NT2/D1 (cell line): Measurements from ENCODE around the gene CCDC89.

Source experiments
- SUZ12 ChIP-seq: IDR thresholded peaks from 2 replicates; pipeline ENCODE4 v1.6.1; 2011; ENCODE audit not compliant: insufficient read length, insufficient read depth; ENCODE audit errors: extremely low read depth
- ZNF274 ChIP-seq: IDR thresholded peaks from 2 replicates; pipeline ENCODE4 v1.6.1; 2011; ENCODE audit warnings: mild to moderate bottlenecking, low read depth, low read length

DNA sequence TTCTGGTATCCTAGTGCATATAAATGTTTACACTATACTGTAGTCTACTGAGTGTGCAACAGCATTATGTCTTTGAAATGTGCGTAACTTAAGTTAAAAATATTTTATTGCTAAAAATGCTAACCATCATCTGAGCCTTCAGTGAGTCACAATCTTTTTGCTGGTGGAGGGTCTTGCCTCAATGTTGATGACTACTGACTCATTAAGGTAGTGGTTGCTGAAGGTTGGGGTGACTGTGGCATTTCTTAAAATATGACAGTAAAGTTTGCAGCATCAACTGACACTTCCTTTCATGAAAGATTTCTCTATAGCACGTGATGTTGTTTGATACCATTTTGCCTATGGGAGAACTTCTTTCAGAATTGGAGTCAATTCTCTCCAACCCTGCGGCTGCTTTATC lies 12.6 kb downstream of the CCDC89 start:
- TF ChIP-seq ZNF274 (no peak), SUZ12 (no peak)
